A172 (cell line): Measurements from ENCODE around the gene USP10. TPM values are rescaled to one million over a fixed set of nuclear protein-coding genes. Genes with fewer than 3 reads are reported as not detected.

Source experiments
- DNase-seq: peaks from one replicate; pipeline ENCODE4 v3.0.0-alpha.2; 2015; ENCODE audit warnings: low spot score
- total RNA-seq: library from RNA; depleted of rRNA; stranded (reverse); fragments of >200 nt; shearing (Covaris generic); gene quantifications from 2 replicates; pipeline ENCODE4 v1.2.3, GENCODE V29; 2014

USP10 gene
- total RNA-seq, 1 experiment from 2014 or later = 106 TPM

DNA sequence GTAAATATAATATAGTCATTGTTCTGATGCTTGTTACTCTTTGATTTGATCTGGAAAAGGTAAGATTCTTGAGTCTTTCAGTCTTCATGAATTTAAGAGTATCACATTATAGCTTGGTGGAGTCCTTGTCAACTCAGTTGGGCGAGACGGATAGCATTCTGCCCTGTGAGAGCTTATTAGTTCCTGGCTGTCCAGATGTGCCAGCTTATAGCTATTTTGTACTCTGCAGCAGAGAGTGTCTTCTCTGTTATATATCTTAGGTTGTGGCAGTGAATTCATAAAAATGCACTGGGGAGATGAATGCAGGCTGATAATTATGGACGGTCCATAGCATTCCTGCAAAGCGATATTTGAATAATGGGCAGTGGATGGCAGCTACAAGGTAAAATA lies 69.0 kb downstream of the USP10 start:
- no peak for DNase-seq

DNA sequence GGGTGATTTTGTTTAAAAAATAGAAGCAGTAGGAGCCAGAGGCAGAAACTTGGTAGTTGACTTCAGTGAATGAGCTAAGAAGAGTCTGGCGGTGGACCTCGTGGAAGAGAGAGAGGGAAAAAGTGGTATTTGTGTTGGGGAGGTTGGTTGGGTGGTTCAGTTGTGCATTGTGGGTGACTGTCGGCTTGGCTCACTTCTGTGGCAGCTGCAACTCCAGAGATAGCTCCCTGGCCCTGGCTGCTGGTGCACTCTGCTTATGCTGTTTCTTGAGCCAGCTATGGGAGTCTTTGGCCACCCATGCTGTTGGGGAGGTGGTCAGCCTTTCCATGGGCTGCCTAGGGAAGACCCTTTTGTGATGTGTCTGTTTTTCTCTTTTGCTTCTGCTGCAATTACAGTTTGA lies 69.6 kb downstream of the USP10 start:
- no peak for DNase-seq

DNA sequence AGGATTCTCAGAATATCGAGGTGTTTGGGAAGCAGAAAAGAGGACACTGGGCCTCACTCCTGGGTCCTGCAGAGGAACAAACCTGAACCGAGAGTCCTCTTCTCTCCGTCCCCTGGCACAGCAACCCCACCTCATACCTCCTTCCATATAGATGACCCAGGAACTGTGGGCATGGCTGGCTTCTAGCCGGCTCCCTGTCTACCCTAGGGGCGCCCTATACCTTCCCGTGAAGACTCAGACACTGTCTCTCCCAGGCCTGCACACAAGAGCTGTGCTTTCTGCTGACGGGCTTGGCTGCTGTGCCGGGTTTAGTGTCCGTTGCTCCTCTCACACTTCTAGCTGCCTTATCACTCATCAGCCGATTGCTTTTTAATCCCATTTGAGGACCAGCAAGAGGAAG lies 73.5 kb downstream of the USP10 start:
- no peak for DNase-seq

DNA sequence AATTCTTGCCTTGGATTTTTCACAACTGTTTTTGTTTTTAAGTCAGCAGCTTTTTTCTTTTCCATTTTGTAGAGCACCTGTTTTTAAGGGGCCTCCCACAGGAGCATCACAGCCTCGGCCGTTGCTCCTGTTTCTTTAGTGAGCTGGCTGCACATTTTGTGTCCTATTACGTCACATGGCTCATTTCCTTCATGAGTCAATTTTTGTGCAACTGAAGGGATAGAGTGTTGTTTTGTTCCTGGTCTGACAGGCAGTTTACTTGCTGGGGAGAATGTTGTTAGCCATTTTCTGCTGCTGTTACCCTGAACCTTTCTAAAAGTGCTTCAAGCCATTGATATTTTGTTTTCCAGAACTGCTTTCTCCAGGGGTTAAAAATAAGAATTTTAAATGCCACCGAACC lies 75.0 kb downstream of the USP10 start:
- peak; percentile 57 for DNase-seq

DNA sequence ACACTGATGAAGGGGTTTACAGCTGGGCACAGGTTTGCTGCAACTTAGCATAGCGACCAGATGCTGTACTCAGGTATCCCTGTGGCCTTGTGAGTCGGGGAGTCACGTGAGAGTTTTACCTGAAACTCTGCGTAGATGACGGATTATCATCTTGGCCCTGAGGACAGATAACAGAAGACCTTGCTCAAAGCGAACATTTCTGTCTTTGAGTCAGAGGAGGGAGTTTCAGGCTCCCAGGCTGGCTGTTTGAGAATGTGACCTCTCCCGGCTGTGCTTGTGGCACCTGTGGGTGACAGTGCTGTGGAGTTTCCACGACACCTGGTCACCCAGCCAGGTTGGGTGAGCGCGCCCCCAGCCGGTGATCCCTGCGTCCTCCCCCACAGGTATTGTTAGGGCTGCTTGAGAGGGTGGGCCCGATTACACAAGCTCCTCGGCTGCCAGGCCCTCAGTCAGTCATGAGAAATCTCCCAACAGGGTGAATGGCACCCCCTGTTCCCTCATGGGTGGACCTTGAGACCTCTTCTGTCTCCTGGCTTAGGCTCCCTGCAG lies 75.5 kb downstream of the USP10 start:
- DNase-seq = no peak

DNA sequence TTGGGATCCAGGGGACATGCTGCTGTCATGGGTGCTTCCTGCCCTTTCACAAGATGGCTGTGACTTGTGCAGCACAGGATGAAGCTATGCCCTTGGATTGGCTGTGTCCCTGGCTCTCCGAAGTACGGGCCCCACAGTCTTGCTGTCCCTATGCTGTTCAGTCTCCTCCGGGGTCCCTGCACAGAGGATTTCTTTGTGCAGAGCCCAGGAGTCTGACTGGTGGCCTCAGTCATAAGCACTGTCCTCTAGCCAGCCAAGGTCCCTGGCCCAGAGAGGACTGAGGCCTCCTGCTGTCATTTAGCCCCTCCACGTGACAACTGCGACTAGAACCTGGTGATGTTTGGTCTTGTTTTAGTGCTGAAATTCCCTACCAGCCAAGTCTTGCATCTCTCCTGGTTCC lies 77.6 kb downstream of the USP10 start:
- no peak for DNase-seq

DNA sequence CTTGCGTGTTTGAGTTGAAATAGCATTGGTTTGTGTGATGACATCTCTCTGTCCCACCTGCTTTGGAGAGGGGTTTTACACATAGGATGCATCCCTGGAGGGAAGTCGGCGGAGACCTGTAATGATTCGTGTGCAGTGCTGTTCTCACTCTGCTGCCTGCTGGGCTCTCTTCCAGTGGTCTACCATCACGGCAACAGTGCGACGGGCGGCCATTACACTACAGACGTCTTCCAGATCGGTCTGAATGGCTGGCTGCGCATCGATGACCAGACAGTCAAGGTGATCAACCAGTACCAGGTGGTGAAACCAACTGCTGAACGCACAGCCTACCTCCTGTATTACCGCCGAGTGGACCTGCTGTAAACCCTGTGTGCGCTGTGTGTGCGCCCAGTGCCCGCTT lies 78.9 kb downstream of the USP10 start:
- no peak for DNase-seq

DNA sequence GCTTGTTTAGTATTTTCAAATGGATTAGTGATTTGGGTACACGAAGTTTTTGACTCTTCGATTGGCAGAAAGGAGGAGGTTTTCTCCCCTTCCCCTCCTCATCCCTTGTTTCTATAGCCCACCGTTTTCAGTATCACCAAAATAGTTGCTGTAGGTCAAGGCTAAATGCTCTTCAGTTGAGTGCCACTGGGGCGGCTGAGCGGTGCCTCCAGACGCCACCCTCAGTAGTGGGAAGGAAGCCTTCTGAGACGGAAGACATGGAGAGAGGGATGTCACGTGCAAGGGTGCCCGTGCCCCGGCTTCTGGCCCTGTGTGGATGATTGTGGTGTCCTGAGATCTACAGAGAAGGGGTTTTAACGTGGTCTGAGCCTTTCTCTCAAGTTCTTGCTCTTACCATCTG lies 80.3 kb downstream of the USP10 start:
- no peak for DNase-seq

DNA sequence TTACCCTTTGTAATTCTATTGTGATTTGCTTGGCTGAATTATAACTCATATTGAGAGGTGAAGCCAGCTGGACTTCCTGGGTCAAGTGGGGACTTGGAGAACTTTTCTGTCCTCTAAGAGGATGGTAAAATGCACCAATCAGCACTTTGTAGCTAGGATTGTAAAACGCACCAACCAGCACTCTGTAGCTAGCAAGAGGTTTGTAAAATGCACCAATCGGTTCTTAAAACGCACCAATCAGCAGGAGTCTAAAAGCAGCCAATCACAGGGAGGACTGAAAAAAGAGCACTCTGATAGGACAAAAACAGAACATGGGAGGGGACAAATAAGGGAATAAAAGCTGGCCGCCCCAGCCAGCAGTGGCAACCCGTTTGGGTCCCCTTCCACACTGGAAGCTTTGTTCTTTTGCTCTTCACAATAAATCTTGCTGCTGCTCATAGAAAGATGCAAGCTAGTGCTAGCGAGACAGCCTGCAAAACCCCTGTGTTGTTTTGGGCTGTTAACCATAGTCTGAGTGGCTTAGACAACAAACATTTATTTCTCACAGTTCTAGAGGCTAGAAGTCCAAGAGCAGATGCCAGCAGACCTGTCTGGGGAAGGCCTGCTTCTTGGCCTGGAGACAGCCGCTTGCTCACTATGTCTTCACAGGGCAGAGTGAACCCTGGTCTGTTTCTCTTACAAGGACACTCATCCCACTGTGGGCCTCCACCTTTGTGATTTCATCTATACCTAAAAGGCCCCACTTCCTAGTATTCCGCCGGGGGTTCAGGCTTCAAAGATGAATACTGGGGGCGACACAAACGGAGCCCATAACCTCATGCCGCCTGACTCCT lies 81.0 kb downstream of the USP10 start:
- DNase-seq = peak; percentile 16

DNA sequence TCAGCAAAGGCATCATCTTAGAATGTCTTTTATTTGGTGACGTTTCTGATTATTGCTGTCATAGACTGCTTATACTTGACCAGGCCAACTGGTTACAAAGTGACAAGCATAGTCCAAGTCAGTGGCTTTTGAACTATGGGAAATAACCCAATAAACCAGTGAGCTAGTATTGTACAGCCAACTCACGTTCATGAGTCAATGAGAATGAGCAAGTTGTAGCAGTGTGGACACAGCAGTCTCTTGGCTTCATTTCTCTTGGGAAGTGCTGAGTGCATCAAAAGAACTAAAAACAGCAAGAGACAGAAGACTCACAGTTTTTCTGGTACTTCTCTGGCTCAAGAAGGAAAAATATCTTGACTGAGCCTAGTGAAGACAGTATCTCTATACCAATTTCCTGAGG lies 83.0 kb downstream of the USP10 start:
- no peak for DNase-seq

DNA sequence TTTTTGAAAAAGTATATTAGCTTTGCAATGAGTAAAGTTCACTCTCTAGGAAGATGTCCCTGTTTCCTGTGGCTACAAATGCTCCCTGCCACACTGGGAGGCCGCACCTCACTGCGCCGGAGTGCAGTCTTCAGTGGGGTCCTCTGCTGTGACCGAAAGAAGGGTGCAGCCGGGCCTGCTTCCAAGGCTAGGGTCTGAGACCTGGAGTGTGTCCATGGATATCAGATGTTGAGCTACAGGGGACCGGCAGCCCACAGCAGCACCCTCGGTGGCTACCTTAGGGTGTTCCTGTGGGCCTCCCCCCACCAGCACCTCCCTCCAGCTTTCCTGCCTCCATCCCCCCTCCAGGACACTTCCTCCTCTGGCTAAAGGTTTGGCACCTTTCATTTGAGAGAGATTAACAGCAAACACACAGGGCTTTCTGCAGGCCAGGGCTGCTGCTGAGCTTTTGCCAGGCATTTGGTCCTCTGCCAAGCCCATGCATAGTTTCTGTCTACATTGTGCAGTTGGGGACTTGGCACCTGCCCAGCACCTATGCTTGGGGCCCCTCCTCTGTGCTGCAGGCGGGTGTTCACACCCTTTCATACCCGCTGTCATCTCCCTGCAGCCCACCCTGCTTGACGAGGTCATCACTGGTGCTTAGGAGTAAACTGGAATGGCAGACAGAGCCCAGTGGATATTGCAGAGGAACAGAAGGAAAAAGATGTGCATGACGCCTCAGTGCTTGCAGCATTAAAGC lies 86.2 kb downstream of the USP10 start:
- DNase-seq = peak; percentile 53

DNA sequence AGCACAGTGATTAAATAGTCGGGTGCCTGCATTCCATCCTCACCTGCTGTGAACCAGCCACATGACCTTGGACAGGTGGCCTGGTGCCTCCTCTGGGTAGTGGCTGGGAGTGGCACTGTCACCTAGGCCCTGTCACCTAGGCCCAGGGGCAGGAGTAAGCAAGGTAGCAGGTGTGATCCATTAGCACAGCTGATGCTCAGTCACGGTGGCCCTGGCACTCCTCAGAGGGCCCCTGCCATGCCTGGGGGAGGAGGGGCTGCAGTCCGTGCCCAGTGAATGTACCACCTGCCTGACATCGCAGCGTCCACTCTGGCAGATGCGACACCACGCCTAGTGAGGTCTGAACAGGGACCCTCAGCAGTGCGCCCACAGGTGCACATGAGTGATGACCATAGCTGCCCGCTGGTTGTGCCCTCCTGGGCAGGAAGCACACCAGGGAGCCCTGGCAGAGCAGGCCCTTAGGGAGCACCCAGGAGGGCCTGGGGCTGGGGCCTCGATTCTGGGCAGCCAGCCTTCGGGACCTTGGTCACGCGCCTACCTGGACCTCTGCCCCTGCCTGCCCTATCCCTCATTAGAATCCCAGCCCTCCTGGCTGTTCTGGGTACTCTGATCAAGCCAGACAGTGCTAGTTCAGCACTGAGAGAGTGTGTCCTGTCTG lies 86.9 kb downstream of the USP10 start:
- no peak for DNase-seq

DNA sequence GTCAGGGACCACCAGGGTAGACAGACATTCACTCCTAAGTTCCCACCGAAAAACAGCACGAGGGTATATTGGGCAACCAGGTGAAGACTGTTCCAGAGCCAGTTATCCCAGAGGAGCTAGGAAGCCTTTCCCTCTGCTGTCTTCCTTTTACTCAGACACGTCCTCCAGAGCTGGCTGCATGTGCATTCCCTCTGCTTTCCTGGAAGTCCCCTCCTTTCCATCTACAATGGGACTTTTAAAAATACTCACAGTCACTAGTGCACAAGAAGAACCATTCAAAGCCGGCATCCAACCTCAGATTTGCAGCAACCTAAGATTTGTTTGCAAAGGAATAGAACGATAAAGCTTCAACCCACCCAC lies 87.4 kb downstream of the USP10 start:
- DNase-seq = no peak

DNA sequence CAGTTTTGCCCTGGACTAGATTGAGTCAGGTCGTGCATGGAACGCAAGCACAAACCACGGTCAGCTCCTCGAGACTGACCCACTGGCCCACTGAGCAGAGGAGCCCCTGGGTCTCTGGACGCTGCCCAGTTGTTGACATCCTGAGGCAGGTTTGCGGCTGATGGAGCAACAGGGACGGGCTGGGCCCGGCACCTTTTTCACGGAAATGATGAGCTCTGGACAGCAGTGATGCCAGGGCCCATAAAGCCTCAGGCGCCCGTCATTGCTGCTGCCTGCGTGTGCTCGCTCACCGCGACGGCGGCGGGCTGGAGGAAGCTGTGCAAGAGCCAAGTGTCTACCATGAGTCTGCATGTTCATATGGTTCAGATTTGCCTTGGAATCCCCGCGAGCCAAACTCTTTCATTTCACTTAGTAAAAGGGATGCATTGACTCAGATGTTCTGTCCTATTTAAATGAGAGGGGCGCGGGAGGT lies 89.2 kb downstream of the USP10 start:
- DNase-seq = no peak

DNA sequence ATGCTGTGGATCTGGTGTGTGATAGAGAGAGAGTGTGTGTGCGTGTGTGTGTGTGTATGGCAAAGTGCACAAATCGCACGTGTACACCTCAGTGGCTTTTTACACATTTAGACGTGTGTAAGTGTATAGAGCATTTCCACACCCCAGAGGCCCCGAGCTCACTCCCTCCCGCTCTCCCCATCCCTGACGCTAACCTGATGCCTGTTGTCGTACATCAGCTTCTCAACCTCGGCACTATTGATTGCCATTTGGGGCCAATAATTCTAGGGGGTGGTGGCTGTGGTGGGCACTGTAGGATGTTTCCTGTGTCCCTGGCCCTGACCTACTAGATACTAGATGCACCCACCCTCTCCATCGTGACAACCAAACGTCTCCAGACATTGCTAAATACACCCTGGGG lies 89.6 kb downstream of the USP10 start:
- DNase-seq = no peak

DNA sequence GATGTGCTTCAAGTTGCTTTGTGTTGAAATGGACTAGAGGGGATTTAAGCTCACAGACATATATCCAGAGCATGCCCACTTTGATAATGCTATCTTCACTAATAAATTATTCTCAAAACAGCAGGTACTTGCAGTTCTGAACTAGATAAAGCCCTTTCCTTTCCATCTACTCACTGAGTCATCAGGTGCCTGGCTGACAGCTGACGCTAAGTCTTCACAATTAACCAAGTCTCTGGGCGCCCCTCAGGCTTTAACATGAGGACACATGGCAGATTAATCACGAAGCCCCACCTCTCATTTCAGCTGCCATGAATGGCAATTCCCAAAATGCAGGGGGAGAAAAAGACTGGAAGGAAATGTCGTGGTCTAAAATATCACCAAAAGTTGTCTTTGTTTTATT lies 90.5 kb downstream of the USP10 start:
- DNase-seq = no peak

DNA sequence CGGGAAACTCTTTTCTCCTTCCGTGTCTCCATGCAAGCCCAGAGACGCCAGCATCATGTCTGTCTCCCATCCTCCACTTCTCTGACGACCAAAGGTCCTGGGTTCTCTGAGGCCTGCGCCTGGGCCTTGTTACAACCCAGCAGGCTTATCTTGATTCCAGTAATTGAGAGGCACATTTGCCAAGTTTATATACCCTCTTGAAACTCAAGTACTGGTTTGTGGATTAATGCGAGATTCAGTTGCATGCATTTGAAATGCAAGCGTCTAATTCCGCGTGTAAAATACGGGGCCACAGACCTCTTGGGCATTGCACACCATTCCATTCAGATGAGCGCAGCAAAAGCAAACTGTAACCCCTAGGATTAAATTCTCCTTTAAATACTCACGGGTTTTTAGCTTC lies 91.3 kb downstream of the USP10 start:
- no peak for DNase-seq

DNA sequence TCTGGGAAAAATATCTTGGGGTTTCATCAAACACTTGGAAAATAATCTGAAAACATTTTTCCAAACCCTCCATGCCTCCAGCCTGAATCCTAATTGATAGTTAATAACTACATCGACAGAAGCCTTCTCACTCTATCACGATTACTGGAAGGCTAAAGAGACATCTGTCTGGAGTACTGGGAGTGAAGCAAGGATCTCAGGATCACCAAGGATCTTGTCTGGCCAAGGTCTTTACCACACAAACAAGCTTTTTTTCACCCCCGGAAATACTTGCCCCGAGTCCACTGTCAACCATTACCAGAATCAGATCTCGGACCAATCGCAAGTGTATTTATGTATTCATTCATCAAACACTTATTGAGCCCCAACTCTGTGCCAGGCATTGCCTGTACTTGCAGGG lies 91.7 kb downstream of the USP10 start:
- DNase-seq = no peak

DNA sequence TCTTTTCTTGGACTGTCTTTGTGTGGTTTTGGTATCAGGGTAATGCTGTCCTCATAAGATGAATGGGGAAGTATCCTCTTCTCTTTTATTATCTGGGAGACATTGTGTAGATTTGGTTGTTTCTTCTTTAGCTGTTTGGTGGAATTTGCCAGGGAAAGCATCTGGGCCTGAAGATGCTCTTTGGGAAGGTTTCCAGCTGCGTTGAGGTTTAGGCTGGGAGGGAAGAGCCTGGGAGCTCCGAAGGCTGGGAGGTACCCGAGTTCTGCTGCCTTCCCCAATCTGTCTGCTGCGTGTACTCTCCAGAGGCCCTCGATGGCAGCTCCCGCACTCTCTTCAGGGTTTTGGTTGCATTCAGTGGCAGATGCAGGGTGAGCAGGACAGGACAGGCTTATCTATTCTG lies 94.4 kb downstream of the USP10 start:
- no peak for DNase-seq

DNA sequence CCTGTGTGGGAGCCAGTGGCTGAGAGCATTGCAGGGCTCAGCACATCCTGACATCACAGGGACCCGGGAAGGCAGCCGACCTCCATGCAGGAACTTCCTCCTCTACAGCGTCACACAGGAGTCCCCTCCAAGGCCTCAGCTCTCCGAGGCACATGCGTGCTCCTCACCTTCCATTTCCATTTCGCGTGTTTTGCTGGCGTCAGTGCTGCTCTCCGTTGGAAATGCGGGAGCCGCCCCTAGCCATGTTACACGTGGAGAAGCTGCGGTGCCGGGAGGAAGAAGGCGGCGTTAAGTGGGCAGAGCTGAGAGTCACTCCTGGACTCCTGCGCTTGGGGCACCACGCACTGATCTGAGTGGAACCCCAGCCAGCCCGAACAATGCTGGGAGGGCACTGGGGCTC lies 94.8 kb downstream of the USP10 start:
- DNase-seq = no peak

DNA sequence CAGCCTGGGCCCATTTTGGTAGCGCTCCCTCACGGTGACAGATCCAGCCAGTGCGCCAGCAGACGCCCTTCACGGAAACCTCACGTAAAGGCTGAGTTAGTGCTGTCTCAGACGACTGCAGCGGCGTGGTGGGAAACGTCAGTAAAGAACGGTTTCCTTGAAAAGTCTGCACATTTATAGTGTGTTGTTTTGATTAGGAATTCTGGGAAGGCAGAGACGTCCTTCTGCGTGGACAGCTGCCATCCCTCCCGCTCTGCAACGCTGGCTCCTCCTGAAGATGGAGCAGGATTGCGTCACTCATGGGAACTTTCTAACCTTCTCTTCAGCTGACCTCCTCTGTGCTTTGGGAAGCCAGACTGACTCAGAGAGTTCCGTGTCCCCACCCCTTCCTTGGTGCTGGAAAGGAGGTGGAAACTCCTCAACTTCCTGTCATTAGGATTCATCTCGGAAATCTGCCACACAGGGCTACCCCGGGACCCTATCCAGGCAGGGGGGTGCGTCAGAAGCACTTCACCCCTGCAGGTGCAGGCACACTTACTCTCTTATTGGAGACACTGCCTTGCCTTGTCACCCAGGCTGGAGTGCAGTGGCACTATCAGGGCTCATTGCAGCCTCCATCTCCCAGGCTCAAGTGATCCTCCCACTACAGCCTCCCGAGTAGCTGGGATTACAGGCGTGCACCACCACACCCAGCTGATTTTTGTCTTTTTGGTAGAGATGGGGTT lies 95.7 kb downstream of the USP10 start:
- DNase-seq = peak; percentile 92
